Adipocyte (in vitro differentiated cells): ENCODE data around the gene PPP1CC.
A peak's percentile ranks its signal among the peaks of the same experiment; 100 is the strongest.

ENCODE experiments used
- DNase-seq: peaks from one replicate; pipeline ENCODE4 v3.0.0-alpha.2; 2015; ENCODE audit warnings: low read depth
- H3K27me3 ChIP-seq: replicated peaks from 2 replicates; pipeline ENCODE4 v1.7.0; 2013; ENCODE audit warnings: mild to moderate bottlenecking, low read length, moderate library complexity; ENCODE audit not compliant: control insufficient read depth, insufficient read depth
- H3K36me3 ChIP-seq: 2 replicates; pipeline ENCODE4 v1.7.0; 2013; ENCODE audit warnings: low read length, mild to moderate bottlenecking, moderate library complexity; ENCODE audit not compliant: control insufficient read depth, insufficient read depth, severe bottlenecking
- H3K4me1 ChIP-seq: 2 replicates; pipeline ENCODE4 v1.7.0; 2013; ENCODE audit warnings: mild to moderate bottlenecking, low read length, moderate library complexity; ENCODE audit not compliant: control insufficient read depth, insufficient read depth
- H3K4me3 ChIP-seq: 2 replicates; pipeline ENCODE4 v1.7.0; 2013; ENCODE audit warnings: mild to moderate bottlenecking, low read length, moderate library complexity
- H3K9ac ChIP-seq: 2 replicates; pipeline ENCODE4 v1.7.0; 2013; ENCODE audit warnings: mild to moderate bottlenecking, low read length, moderate library complexity
- H3K9me3 ChIP-seq: 2 replicates; pipeline ENCODE4 v1.7.0; 2013; ENCODE audit warnings: mild to moderate bottlenecking, low read length, moderate library complexity; ENCODE audit not compliant: control insufficient read depth

Gene PPP1CC

DNA sequence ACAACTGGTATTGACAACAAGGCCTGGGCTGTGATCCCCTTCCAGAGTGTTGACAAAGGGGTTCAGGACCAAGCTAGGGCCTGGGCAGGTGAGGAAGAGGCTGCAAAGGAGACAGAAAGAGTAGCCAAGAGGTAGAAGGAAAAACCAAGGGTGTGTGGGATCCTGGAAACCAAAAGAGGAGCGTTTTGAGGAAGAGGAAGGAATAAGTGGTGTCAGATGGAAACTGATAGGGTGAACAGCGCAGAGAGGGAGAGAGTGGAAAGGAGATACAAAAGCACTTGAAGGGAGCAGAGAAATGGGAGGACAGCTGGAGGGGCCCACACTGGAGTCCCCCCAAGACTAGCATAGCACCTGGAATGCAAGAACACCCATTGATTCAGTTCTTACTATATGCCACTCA lies 45.5 kb downstream of the PPP1CC start:
- H3K9ac ChIP-seq = no peak overlapping the region

DNA sequence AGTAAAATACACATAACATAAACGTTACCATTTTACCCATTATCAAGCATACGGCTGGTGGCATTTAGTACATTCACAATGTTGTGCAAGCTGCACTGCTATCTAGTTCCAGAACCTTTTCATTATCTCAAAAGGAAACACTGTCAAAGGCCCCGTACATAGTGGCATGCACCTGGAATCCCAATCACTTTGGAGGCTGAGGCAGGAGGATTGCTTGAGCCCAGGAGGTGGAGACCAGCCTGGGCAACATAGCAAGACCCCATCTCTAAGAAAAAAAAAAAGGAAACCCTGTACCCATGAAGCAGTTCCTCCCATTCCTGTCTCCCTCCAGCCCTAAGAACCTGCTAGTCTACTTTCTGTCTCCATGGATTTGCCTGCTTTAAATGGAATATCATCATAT lies 46.4 kb downstream of the PPP1CC start:
- peaks cover 16% of the 10 kb centered on the region for H3K4me1 ChIP-seq
- H3K27me3 ChIP-seq = no peaks in the 10 kb centered on the region
- DNase-seq = no peak
- H3K9ac ChIP-seq = no peak overlapping the region
- H3K4me3 ChIP-seq = no peak overlapping the region
- H3K9me3 ChIP-seq = no peaks in the 10 kb centered on the region
- no peaks in the 10 kb centered on the region for H3K36me3 ChIP-seq

More for the DNA sequence above, 45.5 kb downstream of the PPP1CC start:
- Histone ChIP-seq H3K4me3 (no peak overlapping the region), H3K9me3 (no peaks in the 10 kb centered on the region), H3K27me3 (no peaks in the 10 kb centered on the region), H3K36me3 (no peaks in the 10 kb centered on the region), H3K4me1 (peaks cover 16% of the 10 kb centered on the region)
- DNase-seq = no peak

DNA sequence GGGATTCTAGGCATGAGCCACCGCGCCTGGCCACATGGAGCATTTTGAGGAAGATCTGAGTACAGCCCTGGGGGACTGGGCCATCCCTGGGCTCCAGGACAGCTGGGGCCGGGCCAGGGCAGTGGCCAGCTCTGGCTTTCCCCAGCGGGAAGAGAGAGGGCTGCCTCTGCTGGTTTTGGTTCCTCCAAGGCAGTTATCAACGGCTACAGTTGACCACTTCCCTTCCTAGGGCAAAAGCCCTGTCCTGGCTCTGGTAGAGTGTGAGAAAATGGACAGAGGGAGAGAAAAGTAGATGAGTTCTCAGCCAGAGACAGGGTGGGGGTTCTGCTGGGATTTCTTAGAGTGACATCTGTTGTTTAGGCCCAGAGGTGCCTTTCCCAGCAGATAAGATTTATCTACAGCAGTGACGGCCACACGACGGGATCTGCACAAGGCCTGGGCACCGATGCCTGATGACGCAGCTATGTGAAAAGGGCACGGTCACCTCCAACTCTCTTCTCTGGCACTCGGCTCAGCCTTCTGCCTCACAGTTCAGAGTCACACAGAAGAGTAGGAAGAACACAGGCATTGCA lies 48.3 kb downstream of the PPP1CC start:
- Histone ChIP-seq H3K27me3 (no peaks in the 10 kb centered on the region), H3K4me3 (no peak overlapping the region), H3K36me3 (no peaks in the 10 kb centered on the region), H3K4me1 (peaks cover 16% of the 10 kb centered on the region), H3K9ac (no peak overlapping the region), H3K9me3 (no peaks in the 10 kb centered on the region)
- DNase-seq = no peak

DNA sequence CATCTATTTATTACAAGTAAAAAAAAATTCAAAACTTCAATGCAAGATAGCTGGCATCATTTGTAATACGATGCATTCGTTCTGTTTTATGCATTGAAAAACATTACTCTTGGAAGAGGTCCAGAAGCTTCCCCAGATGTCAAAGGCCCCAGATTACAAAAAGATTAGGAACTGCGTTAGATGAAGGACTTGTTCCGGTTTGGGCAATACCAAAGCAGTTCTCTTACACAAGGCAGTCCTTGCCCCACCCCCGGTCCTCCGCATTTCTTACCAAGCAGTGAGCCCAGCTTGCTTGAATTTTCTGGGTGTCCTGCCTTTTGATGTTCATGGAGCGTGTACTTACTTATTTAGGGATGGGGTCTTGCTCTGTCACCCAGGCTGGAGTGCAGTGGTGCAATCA lies 49.0 kb downstream of the PPP1CC start:
- Histone ChIP-seq H3K9ac (no peak overlapping the region), H3K27me3 (no peaks in the 10 kb centered on the region), H3K4me3 (no peak overlapping the region), H3K4me1 (peaks cover 12% of the 10 kb centered on the region), H3K9me3 (no peaks in the 10 kb centered on the region), H3K36me3 (no peaks in the 10 kb centered on the region)
- DNase-seq = no peak

DNA sequence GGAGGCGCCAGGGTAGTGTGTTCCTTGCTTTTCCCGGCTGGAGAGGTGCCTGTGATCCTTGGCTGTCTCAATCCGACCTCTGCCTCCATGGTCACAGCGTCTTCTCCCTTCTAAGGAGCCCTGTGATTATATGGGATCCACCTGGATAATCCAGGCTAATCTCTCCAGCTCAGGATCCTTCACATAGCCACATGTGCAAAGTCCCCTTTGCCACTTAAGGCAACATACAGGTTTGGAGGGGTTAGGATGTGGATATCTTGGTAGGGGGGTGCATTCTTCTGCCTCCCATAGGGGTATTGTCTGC lies 52.6 kb downstream of the PPP1CC start:
- H3K36me3 ChIP-seq = no peaks in the 10 kb centered on the region
- DNase-seq = no peak
- peaks cover 7% of the 10 kb centered on the region for H3K4me1 ChIP-seq
- H3K9me3 ChIP-seq = no peaks in the 10 kb centered on the region
- no peak overlapping the region for H3K9ac ChIP-seq
- no peak overlapping the region for H3K4me3 ChIP-seq
- H3K27me3 ChIP-seq = peaks cover 22% of the 10 kb centered on the region

DNA sequence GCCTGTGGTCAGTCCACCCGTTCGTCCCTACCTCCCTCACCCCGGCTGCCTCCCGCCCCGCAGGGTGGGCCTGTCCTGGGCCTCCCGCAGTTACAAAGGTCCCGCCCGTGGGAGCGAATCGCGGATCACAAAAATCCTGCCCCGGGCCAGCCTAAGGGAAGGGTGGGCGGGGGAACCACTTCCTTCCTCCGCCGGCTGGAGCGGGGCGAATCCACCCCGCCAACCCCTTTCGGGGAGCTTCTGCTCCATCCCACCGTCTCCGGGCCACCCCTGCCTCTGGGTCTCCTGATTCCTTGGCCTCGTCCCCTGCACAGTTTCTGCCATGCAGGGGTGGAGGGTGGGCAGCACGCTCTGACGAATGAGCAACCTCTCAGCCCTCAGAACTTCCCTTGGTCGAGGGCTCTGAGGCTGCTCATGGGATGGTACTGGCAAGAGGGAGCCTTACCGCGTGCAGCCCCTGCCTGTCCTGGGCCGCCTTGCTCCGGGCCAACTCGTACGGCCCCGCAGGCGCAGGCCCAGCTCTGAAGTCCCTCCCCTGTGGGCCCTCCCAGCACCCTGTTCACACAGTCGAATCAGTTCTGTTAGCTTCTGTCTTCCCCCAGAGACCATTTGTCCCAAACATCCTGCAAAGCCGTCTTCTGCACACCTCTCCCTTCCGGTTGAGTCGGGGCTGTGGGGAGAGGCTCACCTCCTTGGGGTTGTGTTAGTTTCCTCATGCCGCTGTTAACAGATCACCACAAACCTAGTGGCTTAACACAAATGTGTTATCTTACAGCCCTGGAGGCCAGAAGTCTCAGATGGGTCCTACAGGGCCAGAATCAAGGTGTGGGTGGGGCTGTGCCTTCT lies 53.2 kb downstream of the PPP1CC start:
- H3K27me3 ChIP-seq = peaks cover 22% of the 10 kb centered on the region
- no peaks in the 10 kb centered on the region for H3K36me3 ChIP-seq
- H3K9ac ChIP-seq = peak overlapping the region; percentile 51
- H3K4me1 ChIP-seq = peaks cover 7% of the 10 kb centered on the region
- peak; percentile 37 for DNase-seq
- peak overlapping the region; percentile 71 for H3K4me3 ChIP-seq
- peaks cover under 1% of the 10 kb centered on the region for H3K9me3 ChIP-seq

DNA sequence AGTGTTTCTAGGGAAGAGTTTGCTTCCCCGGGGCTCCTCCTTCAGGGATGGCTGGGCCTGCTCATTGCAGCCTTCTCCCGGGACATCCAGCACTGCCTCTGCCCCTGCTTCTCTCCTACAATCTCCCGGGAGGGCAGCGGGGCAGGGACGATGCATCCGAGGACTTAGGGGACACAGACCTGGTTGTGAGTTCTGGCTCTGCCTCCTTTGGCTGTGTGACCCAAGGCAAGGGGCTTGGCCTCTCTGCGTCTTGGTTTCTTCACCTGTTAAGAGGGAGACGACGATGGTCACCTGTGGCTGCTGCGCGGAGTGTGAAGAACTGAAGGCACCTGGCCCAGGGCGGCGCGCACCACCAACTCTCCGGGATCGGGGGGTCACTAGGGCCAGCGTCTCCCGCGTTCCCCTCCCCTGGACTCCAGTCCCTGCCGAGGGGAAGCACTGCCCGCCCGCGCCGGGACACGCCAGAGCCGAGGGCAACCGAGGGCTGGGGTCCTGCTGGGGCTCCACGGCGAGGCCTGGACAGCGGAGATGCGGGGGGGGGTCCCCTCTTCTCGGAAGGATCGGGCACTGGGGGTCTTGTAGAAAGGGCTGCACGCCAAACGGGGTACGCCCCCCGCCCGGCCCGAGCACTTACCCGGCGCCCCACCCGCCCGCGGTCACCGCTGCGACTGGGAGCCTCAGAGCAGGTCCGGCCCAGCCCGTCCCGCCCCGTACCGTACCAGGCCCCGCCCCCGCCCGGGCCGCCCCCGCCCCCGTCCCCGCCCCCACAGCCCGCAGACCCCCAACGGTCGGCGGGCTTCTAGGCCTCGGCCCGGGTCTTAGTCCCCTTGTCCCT lies 54.0 kb downstream of the PPP1CC start, which contains the start of gene HVCN1:
HVCN1 (minus strand) TSS at position 670 of the 835 bp plus-strand sequence. CDS start 5,870 bp downstream, outside the sequence.
- Histone ChIP-seq H3K27me3 (peaks cover 22% of the 10 kb centered on the region), H3K4me3 (peak within 1 kb of the TSS; percentile 71), H3K9ac (peak within 1 kb of the TSS; percentile 58), H3K36me3 (no peaks in the 10 kb centered on the region), H3K9me3 (peaks cover 3% of the 10 kb centered on the region), H3K4me1 (peaks cover 7% of the 10 kb centered on the region)
- DNase-seq = peak; percentile 47

DNA sequence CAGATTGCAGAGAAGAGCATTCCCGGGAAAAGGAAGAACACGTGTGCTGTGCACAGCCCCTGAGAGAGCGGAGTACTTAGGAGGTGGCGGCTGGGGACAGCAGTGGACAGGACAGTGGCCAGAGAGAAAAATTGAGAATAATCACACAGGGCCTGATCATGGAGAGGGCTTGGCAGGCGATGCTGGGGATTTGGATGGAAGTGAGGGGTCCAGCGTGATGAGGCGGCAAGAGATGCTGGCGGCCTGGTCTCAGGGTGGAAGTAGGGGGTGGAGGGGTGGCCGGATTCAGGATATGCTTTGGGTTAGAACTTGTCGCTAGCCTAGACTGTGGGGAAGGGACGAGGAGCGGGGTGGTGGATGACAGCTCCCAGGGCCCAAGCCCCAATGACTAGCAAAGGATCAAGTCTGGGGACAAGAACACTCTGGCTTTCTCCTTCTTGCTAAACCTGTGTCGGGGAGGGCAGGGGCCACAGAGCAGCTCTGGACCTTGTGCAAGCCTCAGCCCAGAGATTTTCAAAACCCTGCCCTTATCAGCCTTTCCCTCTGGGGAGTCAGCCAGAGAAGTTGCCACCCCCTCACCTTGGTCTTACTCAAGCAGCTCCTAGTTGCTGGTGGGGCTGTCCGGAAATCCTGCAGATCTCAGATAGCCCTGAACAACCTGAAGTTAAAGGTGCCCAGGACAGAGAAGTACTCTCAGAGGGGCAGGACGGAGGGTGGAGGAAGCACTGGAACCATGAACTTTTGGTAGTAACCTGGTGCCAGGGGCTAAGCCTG lies 55.1 kb downstream of the PPP1CC start:
- Histone ChIP-seq H3K36me3 (no peaks in the 10 kb centered on the region), H3K4me3 (no peak overlapping the region), H3K4me1 (peaks cover 7% of the 10 kb centered on the region), H3K9ac (no peak overlapping the region), H3K9me3 (peaks cover 3% of the 10 kb centered on the region), H3K27me3 (peaks cover 22% of the 10 kb centered on the region)
- no peak for DNase-seq

DNA sequence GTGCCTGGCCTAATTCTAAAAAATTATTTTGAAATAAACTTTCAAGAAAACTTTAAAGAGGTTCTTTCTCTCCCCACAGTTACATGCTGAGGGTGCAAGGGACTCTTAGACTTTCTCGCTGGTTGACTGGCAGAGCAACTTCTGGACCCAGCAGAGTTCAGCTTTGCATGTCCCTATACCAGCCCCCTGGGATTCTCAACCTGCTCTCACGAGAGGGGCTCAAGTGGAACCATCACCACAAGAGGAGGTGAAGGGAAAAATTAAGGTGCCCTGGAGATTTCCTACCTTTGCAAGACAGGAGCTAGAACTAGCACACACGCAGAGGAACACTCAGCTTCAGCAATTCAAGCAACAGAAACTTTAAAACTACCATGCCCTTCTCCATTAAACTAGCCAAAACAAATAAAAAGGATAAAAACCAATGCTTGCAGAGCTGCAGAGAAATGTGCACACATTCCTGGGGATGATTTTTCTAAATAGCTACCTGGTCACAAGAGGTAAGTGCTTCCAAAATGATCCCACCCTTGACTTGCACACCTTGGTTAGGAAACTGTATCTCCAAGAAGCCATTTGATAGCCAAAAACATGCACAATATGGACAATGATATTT lies 56.3 kb downstream of the PPP1CC start:
- no peak for DNase-seq
- Histone ChIP-seq H3K36me3 (no peaks in the 10 kb centered on the region), H3K9ac (no peak overlapping the region), H3K4me3 (no peak overlapping the region), H3K9me3 (peaks cover 3% of the 10 kb centered on the region), H3K4me1 (peaks cover 7% of the 10 kb centered on the region), H3K27me3 (peaks cover 22% of the 10 kb centered on the region)

DNA sequence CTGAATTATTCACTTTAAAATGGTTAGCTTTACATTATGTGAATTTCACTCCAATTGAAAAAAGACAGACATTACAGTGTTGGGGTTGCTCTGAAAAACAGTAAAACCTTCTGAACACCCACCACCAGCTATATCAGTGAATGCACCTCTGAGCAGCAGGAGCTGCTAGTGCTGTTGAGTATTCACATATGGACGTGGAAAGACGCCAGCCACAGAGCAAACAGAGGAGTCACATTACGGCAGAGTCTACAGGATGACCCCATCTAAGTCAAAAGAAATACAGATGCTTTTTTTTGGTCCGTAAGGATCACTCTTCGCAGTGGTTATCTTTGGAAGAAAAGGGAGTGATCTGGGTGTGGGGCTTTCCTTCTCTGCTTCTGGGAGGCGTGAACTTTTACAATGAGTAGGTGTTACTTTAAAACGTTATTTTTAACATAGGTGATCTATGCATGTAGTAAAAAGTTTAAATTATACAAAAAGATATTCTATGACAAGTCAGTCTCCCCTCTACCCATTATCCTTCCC lies 58.3 kb downstream of the PPP1CC start:
- Histone ChIP-seq H3K36me3 (no peaks in the 10 kb centered on the region), H3K9ac (no peak overlapping the region), H3K4me3 (no peak overlapping the region), H3K9me3 (peaks cover 3% of the 10 kb centered on the region), H3K27me3 (peaks cover 22% of the 10 kb centered on the region), H3K4me1 (peaks cover 6% of the 10 kb centered on the region)
- DNase-seq = no peak
